ENCODE data around the gene ATP1A1.

Gene ATP1A1

DNA sequence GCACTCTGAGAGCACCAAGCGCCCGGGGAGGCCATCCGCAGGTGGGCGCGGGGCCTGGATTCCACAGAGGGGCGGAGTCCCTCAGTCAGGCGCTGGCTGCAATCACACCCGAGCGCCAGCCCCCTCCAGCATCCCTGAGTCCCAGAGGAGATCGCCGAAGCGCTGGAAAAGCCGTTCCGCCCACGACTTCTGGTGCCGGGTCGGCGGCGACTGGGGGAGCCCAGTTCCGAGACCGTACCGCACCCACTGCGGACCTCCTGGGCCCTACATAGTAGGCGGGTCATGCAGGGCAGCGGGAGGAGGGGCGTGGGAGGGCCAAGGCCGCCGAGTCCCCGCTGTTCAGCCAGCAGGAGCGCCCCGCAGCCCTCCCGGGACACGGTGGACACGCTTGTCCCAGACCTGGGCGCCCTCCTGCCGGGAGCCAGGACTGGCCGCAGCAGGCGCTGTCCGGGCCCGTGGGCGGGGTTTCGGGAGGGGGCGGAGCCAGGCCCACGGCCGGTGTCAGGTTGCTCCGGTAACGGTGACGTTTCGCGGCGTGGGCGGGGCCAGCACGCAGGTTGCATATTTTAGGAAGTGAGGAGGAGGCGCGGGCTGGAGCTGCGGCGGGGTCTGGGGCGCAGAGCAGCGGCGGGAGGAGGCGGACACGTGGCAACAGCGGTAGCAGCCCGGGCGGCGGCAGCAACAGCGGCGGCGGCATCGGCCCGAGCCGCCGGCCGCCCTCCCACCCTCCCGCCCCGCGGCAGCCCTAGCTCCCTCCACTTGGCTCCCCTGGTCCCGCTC, at the start of gene ATP1A1:
TSS of gene ATP1A1 (plus strand) at position 594 of the 780 bp plus-strand sequence. CDS start 268 bp downstream, outside the sequence.
- DNase-seq = peak; percentile 97

DNA sequence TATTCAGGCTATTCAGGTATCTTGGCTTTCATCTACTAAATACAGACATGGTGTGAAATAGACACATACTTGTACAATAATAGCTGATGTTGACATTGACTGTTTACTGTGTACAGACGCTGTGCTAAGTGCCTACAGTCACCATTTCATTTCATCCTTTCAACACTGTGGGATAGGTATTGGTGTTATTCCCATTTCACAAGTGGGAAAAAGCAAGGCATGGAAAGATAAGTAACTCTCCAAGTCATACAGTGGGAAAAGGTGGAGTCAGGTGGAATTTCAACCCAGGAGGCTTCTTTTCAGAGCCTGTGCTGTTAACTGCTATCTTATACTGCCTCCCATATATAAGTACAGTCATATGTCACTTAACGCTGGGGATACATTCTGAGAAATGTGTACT, 49.6 kb upstream of the ATP1A1 start:
- DNase-seq = no peak

DNA sequence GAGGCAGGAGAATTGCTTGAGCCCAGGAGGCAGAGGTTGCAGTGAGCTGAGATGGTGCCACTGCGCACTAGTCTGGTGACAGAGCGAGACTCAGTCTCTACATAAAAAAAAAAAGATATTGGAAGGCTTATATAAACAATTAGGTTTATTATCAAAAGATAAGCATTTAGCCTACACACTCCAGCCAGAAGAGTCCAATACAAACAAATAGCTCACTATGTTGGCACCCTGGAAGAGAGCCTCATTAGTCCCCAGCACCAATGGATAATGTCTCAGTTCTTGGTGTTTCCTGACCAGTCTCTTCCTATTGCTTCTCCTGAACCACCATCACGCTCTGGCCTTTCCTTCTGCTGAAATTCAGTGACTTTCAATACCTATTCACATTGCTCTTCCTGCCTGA, 48.6 kb upstream of the ATP1A1 start:
- no peak for DNase-seq

DNA sequence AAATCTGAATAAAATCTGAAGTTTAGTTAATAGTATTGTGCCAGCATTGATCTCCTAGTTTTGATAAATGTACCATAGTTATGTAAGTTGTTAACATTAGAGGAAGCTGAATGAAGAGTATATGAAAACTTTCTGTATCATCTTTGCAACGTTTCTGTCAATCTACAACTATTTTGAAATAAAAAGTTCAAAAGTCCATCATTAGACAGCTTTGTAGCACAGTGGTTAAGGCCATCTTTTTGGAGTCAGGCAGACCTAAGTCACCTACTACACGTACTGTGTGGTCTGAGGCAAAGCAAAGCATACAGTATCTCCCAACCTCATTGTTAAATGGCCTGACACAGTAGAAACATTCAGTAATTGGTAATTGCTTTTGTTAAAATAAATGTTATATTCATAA, 47.9 kb upstream of the ATP1A1 start:
- no peak for DNase-seq

DNA sequence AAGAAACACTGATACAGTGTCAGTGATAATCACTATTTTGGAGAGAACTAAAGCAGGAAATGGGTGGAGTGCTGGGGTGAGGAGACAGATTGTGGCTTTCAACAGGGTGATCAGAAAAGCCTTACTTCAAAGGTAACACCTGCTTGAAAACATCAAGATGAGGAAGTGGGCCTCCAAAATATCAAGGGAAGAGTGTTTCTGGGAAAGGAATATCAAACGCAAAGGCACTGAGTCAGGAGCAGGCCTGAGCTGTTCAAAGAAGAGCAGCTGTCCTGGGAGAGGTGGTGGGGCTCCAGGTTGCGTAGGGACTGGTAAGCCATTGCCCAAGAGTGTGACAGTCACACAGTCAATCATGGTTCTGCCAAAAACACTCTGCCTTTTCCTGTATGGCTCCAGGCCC, 47.1 kb upstream of the ATP1A1 start:
- DNase-seq = peak; percentile 26

DNA sequence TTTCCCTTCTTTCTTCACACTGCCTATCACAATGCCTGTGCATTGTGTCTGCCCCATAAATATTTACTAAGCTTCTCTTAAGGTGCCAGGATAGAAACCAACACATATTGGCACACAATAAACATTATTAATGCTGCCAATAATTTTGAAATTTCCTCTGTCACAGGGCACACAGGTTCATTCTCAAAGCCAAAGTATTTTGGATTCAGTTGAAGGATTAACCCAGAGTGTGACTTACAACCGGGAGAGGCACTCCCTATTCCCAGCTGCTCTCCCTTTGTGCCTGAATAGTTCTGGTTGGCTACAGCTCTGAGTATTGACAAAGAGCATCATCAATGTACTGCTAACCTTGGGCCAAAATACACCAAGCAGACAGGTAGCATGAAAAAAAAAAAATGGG, 46.6 kb upstream of the ATP1A1 start:
- DNase-seq = no peak

DNA sequence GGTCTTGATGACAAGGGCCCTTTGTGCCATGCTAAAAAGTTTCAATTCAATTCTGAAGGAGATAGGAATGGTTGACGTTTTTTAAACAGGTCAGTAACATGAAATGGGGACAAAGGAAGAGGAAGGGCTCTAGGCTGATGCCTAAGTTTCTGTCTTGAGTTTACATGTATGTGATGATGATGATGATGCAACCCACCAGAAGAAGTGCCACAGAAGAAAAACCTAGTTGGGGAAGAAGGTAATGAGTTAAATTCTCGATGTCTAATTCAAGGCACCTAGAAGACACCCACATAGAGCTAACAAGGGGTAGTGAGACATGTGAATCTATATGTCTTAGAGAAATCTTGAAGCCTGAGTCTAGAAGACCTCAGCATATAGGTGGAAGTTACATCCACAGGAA, 44.4 kb upstream of the ATP1A1 start:
- no peak for DNase-seq

DNA sequence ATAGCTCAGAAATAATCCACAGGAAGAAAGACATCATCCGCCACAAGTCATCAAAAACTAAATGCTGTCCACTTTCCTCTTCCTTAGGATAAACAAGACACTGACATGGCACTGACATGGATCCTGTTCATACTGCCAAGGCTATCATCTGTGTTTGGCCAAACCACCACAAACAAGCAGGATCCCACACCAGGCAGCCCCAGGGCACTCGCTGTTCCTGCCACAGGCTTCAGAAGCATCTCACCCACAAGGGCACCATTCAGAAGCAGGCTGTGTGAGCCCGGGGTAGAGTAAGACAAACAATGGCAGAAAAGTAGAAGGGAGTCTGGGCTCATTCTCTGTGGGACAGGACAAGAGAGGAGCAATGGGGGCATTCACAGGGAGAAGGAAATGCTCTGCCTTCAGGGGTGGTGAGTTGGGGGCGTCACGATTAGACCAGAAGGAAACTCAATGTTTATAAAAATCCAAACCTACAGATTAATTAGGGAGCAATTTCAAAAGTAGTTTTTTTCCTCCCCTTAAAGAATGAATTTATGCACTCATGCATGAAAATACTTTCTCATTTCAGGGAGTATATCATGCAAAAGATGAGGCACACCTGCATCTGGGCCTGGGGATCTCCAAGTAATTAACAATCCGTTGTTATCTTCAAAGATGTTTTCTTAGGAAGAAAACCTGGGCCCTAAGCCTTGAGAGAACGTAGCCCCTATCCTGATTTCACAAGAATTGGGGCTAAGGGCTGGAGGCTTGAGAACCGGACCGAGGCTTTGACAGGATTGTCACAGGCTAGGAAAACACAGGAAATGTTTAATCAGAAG, 43.3 kb upstream of the ATP1A1 start:
- DNase-seq = no peak

DNA sequence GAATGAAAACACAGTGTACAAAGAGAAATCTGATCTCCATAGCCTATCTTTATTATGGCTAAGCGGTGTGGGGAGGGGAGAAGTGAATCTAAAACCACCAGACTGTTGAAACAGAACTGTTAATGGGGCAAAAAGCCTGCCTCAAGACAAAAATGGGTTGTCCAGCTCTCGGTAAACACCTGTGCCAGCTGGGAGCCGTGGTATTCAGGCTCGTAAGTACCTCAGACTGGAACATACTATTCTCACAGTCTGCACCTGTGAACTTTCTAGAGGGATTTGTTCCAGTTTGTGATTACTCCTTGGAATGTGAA, 42.7 kb upstream of the ATP1A1 start:
- no peak for DNase-seq

DNA sequence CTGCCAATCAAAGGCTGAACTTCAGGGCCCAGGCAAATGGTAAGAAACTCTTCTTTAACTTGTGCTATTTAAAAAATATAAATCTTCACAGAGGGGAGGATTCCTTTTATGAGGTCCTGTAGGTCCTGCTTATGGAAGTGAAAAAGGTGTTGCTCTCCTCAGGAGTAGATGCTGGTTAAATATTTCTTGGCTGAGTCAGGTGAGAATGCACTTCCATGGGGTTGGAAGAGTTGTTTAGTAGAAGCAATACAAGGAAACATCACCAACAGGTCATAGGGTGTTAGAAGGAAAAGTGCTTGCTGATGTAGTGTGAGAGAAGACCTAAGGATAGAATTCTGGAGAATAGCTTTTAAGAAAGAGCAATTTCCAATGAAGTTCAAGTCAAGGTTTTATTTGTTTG, 42.2 kb upstream of the ATP1A1 start:
- no peak for DNase-seq

DNA sequence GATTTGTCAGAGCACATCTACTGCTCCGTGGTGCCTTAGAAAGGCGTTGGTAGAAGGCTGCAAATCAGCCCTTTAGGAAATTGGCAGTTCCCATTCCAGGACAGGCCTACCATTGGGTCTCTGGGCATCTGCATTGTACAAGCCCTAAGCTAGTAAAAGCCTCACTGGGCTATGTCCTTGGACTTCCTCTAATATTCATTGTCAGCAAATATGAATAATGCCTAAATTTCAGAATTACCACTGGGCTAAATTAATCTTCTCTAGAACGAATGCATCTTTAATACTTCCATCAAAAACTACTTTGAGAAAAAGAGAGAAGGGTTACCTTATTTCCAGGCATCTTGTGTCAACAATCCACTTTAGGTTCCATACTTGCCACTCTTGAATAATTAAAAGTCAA, 41.5 kb upstream of the ATP1A1 start:
- DNase-seq = no peak

DNA sequence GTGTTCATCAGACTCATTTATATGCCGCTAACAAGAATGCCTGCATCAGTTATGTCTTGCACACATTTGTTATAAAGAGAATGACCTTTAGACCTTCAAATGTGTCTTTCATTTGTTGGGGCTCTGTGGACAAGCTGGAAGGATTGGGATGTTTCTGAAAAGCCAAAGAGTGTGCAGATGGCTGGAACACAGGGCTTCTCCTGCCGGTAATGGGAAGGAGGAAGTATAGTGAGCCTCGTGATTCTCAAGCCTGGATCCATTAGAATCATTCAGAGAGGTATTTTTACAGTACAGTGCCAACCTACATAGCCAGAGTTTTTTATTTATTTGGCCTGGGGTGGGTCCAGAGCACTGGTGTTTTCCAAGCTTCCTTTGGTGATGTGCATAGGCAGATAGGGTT, 40.6 kb upstream of the ATP1A1 start:
- no peak for DNase-seq

DNA sequence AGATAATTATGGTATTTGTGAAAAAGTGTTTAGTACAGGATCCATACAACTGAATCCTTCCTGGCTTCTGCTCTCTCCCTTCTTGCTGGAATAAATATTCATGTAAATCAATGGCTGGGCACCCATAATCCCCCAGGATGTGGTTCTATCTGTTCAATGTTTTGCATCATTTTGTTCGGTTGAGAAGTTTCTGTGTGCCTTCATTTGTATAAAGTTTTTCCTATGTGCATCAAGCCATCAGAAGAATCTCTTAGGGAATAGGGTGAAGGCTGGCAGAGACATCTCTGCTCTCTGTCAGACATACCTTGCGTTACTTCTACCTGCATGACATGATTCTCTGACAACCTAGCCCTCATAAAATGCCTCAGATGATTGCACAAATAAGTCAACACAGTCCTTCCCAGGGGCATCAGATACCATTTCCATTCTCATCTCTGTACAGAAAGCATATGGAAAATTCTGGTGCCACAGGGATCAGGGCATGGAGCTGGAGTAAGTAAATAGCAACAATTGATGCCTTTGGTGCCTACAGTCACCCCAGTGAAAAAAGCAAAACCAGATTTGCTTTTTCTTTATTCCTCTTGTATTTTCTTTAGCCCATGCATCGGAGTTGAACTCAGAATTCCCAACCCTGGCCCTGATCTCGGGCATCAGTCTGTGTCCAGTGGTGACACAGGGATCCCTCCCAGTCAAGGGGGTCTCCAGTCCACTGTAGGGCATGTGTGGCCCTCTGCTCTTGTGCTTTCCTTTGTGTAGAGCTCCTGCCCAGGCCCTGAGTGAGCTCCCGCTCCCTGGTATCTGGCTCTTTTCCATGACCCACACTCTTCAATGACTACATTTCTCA, 39.7 kb upstream of the ATP1A1 start:
- no peak for DNase-seq

DNA sequence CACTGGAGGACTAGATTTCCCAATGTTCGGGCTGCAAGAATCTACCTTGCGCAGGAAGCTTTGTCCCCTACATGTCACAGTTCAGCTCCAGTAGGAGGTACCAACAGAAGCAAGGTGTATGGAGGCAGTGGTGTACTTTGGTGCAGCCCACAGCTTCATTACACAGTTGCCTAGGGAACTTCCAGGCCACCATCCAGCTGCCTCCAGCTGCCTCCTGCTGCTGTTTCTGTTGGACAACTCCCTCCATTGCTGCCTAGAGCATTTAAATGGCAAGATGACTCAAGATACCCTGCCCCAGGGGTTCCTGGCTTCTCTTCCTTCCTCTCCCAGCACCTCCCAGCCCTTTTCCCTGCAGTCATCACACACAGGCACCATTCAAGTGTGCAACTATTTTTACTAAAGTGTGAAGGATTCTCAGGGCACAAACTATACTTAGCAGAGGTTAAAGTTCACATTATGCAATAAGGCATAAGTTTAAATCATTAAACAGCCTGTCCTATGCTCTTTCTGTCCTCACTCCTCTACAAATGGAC, 39.0 kb upstream of the ATP1A1 start:
- DNase-seq = no peak

DNA sequence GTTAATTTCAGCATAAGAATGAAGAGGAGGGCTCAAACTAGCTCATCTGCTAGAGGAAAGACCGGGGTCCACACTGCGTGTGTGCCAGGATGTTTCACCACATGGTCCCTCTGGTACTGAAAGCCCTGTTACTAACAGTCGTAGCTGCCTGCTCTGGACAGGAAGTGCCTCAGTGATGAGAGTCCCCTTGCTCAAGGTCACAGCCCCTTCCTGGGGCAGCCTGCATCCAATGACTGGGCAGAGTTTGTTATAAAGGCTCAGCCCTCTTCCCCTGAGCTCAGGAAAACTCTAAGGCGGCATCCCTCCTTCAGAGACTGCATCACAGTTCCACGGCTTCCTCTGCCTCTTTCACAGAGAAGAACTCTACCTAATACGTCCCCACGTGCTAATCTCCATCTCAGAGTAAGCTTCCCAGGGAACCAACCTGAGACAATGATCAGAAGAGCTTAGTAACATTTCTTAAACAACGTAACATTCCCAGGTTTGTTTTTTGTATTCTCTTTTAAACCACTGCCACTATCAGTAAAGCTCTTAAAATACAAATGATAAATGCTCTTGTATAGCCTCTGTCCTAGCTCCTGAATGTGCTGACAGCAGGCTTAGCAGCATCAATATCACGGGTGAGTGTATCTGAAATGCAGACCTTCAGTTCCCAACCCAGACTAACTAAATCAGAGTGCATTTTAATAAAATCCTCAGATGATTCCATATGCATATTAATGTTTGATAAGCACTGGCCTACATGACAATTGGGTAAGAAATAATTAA, 38.0 kb upstream of the ATP1A1 start:
- no peak for DNase-seq

DNA sequence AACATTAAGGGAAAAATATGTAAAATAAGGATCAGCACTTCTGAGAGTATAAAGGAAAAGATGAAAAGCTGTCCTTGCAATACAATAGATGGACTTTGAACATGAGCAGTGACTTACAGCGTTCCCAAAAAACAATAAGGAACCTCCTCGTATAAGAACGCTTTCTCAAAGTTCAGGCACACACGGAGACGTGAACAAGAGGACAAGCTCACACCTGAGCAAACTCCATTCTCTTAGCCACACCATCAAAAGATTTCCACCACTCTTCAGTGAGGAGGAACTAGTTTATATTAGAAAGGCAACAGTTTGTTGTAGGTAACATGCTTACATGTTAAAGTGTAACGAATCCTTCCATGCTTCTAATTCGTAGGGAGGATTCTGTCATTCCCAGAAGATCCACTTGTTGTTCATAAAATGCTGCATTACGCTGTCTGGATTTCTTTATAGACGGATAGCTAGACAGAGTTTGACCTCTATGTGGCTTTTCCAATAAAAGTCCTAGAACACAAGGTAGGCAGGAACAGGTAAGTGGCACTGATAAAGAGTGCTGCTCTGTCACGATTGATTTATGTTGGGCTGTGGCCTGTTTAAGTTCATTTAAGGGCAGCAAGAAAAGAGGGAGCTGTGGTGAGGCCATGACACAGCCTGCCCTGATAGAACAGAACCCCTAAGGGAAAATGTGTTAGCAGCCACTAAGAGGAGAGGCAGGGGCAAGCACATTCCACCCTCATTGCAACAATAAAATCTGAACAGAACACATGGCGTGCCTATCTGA, 37.0 kb upstream of the ATP1A1 start:
- no peak for DNase-seq

DNA sequence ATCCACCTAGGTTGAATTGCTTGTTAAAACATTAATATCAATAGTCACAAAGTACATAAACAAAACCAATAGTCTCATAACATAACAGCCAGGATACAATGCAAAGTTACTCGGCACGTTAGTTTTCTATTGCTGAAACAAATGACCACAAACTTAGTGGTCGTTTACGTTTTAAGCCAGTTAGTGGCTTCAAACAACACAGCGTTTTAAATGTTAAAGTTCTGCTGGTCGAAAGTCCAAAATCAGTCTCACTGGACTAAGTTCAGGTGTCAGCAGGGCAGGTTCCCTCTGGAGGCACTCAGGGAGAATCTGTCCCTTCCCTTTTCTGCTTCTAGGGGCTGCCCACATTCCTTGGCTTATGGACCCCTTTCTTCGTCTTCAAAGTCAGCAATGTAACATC, 35.6 kb upstream of the ATP1A1 start:
- DNase-seq = no peak

DNA sequence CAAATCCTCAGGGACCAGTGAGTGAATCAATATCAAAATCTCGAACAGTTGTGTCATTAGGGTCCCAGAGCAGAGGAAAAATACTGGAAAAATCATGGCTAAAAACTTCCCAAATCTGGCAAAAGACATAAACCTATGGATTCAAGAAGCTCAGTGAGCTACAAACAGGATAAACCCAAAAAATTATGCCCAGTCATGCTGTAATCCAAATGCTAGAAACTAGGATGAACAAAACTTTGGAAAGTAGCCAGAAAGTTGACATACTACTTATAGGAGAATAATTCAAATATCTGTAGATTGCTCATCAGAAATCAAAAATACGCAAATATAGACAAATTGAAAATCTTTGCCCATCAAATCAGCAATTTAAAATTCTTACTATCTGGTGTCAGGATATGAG, 34.6 kb upstream of the ATP1A1 start:
- DNase-seq = no peak

DNA sequence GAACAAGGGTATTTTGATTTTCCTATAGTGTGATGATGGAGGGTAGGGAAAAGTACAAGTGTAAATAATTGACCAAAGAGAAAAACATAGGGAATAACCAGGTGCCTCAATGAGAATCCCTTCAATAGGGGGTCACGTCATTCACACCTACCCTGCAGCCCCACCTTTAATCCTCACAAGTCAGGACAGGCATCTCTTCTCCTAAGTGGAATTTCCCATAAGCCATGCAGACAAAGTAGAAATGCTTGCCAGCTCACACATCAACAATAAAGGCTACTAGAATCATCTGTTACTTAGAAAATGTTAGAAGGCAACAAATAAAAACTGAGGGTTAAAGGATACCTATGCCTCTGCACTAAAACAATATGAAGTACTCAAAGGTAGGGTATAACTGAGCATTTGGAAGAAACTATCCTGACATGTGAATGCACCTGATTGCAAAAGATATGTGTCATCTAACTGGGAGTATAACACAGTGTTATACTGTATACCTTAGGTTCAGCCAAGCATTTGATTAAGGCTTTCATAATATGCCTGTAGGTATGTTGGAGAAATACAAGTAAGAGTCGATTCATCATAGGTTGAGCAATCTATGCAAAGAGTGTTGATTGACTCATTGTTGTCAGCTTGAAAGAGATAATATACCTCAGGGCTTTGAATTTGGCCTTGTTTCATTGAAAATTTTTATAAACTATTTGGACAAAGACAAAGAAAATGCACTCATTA, 32.4 kb upstream of the ATP1A1 start:
- DNase-seq = no peak

DNA sequence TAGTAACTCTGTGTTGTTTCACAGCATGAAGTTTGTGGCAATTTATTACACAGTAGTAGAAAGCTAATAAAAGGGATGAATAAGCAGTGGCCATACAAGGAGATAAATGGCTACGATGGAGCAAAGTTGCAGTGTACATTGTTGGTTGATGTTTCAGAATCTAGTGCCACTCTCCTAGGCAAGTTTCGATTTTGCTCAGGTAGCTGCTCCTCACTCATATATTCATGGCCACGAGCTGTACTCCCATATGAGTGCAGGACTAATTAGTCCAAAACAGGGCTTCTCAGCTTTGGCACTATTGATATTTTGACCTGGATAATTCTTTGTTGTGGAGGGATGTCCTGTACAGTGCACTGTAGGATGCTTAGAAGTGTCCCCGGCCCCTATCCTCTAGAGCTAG, 30.0 kb upstream of the ATP1A1 start:
- no peak for DNase-seq

DNA sequence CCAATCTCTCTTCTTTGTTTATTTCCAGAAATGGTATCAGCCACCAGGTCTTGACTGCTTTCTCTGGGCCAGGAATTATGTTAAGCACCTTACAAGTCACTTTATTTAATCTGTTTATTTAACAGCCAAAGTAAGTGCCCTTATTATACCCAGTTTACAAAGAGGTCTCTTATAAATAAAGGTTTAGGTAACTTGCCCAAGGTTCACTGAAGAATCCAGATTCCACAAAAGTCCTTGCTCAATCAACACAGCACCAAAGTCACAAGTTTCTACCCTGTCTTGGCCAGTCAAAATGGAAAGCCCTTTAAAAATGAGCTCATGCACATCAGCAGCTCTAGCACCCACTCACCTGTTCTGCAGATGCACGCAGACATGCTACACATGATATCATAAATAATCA, 28.0 kb upstream of the ATP1A1 start:
- DNase-seq = no peak
